ENCODE measurements around the gene SSTR1. TPM values are rescaled to one million over a fixed set of nuclear protein-coding genes. Genes with fewer than 3 reads are reported as not detected.
A peak's percentile ranks its signal among the peaks of the same experiment; 100 is the strongest.

Gene SSTR1
- total RNA-seq, 8 experiments from 2014 or later: 0.05 to 12.7 (median 0.42) TPM

DNA sequence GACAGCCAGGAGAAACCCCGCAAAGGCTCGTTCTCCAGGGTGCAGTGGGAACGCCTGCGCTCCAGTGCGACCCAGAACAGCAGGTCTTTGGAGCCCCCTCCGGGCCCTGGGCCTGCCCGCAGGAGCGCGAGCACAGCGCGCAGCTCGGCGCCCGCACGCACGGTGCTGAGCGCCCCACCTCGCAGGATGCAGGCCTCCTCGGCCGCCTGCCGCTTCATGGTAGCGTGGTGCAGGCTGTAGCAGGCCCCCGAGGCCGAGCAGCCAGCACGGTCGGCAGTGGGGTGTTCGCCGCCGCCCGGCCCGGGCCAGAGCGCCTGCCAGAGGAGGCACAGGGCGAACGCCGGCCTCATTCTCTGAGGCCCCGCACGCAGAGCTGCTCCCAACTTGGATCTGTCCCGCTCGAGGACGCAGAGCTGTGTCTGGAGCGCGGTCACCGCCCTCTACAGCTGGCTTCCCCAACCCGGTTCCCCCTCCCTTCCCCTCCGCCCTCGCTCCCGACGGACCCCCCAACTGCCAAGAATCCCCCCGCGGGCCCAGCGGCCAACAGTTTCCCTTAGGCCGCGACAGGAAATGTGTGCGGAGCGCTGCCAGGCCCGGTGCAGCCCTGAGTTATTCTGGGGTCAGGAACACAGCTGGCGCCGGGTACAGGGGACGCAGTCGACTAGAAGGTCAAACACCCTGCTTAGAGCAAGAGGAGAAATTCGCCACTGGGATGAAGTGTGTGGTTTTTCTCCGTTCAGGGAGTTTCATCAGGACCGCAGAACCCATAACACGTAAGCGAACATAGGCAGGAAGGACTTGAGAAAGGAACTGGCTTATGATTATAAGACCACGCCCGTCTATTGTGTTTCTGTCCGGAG, 48.2 kb downstream of the SSTR1 start, which contains the start of gene CLEC14A:
TSS of gene CLEC14A (minus strand) at position 421 of the 860 bp plus-strand sequence. CDS start at position 350, 71 bp downstream.
- WGBS, 10 experiments: 10 to 100% (median 66%) methylated on average over 1 to 16 of the region's 68 CpGs; no CpG with 5 or more reads in 3 of the 10 experiments
- Histone ChIP-seq H3K4me1 (replicated peaks in 1 of 2) (no peaks in the 10 kb centered on the region), H3K4me3 (peak within 1 kb of the TSS in 4 of 5 donors; percentile 2 to 18 (median 3)), H3K27ac (no peak within 1 kb of the TSS)
- ATAC-seq (replicated peaks in 6 of 8): peak in 7 of 8 experiments; percentile 18 to 79 (median 60)
- in situ Hi-C loops (cut with MboI; ENCODE audit: low pct_unique_long_range_greater_than_20kb in 2 of 9, low sequenced_read_pairs in 9 of 9, unreplicated experiment in 9 of 9): no loop called here

DNA sequence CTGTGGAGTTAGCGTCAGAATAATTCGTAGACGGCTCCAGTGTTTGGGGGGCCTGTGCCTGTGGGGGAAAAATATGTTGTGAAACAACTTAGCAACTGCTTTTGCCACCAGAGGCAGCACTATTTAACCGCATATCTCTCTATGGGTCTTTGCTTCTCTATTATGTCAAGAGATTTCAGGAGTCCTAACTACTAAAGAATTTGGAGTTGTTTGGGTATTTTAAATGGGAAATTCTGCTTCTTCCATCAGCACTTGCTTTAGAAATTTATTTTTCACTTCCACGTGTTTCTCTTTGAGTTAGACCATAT, 48.8 kb downstream of the SSTR1 start:
- Histone ChIP-seq H3K4me1 (replicated peaks in 1 of 2) (no peaks in the 10 kb centered on the region), H3K4me3 (no peak overlapping the region), H3K27ac (no peak overlapping the region)
- WGBS, 10 experiments: 23 to 100% (median 75%) methylated on average over 2 to 5 of the region's 5 CpGs; no CpG with 5 or more reads in 1 of the 10 experiments
- in situ Hi-C loops (cut with MboI; ENCODE audit: low pct_unique_long_range_greater_than_20kb in 2 of 9, low sequenced_read_pairs in 9 of 9, unreplicated experiment in 9 of 9): no loop called here
- no peak for ATAC-seq (replicated peaks in 6 of 8)

DNA sequence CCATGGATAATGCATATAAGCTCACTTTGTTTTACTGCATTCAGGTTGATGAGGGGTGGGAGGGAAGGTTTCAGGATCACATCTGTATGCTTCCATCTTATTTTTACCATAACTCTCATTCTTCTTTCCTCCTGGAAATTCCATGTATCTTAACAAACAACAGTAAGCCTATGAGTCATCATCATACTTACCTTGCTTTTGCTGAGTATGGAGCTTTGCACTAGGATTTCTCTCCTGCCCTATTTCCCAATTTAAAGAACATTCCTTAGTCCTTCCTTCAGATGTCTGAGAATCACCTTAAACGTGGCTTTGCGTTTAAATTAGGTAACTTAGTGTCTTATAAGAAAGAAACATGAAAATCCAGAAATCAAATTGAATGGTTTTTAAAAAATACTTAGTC, 49.8 kb downstream of the SSTR1 start:
- Histone ChIP-seq H3K4me1 (replicated peaks in 1 of 2) (no peaks in the 10 kb centered on the region), H3K27ac (no peak overlapping the region), H3K4me3 (no peak overlapping the region)
- in situ Hi-C loops (cut with MboI; ENCODE audit: low pct_unique_long_range_greater_than_20kb in 2 of 9, low sequenced_read_pairs in 9 of 9, unreplicated experiment in 9 of 9): no loop called here
- ATAC-seq (replicated peaks in 6 of 8): no peak
- WGBS, 10 experiments: 41 to 94% (median 79%) methylated on average over 2 of the region's 2 CpGs; no CpG with 5 or more reads in 2 of the 10 experiments

DNA sequence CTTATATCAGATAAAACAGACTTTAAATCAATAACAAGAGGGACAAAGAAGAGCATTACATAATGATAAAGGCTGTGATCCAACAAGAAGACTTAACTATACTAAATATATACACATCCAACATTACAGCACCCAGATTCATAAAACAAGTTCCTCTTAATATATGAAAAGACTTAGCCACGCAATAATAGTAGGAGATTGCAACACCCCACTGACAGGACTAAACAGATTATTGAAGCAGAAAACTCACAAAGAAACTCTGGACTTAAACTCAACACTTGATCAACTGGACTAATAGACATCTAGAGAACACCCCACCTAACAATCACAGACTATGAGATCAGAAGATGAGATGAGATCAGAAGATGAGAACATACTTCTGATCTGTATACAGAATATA, 53.9 kb downstream of the SSTR1 start:
- in situ Hi-C loops (cut with MboI; ENCODE audit: low pct_unique_long_range_greater_than_20kb in 2 of 9, low sequenced_read_pairs in 9 of 9, unreplicated experiment in 9 of 9): no loop called here

More for the DNA sequence above, 53.9 kb downstream of the SSTR1 start:
- no peaks in the 10 kb centered on the region for H3K4me1 ChIP-seq (replicated peaks in 1 of 2)
- ATAC-seq (replicated peaks in 6 of 8): no peak
- WGBS, 10 experiments: 0 to 100% (median 60%) methylated on average over 1 of the region's 1 CpG; no CpG with 5 or more reads in 1 of the 10 experiments
- no peak overlapping the region for H3K4me3 ChIP-seq
- no peak overlapping the region for H3K27ac ChIP-seq

Other genes with a start within 250 kb of the SSTR1 start
- 1 to 10 TPM in 1 of 8 experiments, under 1 TPM in 3, not detected in 4; 0.13 to 1.9 (median 0.54) TPM for gene CLEC14A, start 48.2 kb downstream of the SSTR1 start, total RNA-seq